NCI-H1092 (cell line): ENCODE measurements around the gene FGF14.
"Not testable (repeated sequence)": the region's sequence is repeated elsewhere in the genome, so short reads cannot be mapped to it uniquely, and the experiment has no call there.

Experiments
- DNase-seq: peaks from one replicate; lab custom pipeline; 2025; lab: John Stamatoyannopoulos, UW

The FGF14 gene

DNA sequence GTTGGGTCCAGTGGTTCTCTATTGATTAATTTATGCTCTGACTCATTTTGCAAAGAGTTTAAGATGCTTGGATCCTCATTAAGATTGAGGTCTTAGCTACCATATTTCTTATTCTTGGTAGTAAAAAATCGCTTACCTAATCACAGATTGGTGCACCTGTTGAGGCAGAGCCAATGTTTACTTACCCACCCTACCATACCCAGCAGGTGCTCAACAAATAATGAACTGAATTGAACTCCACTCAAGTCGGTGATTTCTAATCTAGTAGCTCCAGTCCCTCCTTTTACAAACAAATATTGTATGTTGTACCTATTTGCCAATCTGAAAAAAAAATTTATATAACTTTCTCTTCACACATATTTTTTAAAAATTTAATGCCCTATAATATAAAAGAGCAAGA, 361.0 kb downstream of the FGF14 start:
- DNase-seq = peak; percentile 41

- DNase-seq = no peak
Measured at GRCh38 chr13:102039264-102039663, 362.6 kb downstream of the FGF14 start.

- no peak for DNase-seq
Measured at GRCh38 chr13:102038787-102039186, 363.1 kb downstream of the FGF14 start.

DNA sequence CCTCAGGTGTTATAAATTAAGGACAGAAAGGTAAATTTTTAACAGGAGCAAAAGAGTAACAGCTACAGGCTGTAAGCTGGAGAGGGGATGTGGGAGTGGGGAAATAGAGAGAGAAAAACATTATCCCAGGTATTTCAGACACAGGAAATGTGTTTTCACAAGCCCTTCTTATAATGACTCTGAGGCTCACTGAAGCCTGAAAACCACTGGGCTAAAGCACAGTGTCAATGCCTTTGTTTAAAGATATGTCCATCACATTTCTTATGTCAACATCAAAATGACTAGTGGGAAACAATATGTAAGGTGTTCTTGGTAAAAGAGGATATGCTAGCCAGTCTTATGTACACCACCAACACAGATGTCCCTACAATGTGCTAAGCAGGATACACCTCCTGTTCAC, 365.9 kb downstream of the FGF14 start:
- DNase-seq = peak; percentile 22

GRCh38 chr13:102033857-102034331, 368.0 kb downstream of the FGF14 start:
- peak; percentile 58 for DNase-seq

DNA sequence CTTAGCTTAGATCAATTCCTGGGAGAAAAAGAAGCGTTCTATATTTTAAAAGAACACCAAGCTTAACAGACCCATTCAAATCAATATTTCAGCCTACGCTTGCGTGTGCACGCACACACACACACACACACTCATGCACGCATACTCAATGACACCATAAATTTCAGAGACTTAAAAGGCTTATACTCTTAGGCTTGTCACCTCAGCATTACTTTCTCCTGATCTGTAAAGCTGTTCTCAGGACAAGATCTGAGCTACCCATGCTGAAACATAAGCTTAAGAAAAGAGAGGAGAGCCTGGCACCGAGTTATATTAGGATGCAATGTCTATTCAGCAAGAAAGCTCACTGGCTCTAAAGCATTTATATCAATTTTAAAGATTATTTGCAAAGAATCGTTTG, 368.5 kb downstream of the FGF14 start:
- no peak for DNase-seq

GRCh38 chr13:102028868-102029267, 373.0 kb downstream of the FGF14 start:
- peak; percentile 44 for DNase-seq

DNA sequence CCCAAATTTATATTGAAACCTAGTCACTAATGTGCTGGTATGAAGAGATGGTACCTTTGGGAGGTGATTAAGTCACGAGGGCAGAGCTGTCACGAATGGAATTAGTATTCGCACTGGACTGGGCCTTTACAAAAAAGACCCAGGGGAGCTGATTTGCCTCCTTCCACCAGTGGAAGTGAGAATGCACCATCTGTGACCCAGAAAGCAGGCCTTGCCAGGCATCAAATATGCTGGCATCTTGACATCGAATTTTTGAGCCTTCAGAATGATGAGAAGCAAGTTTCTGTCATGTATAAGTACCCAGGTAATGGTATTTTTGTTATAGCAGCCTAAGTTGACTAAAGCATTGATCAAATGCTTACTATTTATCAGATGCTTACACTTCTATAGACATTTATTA, 373.6 kb downstream of the FGF14 start:
- DNase-seq = no peak

DNA sequence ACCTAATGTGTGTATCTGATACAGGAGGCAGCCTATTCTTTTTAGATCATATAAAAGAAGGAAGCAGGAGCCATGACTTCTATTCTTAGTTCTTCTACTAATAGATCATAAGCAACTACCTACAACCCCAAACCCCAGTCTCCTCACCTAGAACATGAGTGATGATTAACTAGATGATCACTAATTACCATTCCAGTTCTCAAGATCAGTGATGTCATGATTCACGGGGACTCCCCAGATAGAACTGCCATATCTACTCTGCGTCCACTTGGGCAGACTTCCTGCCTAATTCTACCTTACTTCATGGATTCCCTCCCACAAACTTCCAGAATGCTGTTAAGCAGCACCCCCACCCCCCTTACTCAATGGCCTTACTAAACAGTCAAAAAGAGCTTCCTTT, 380.1 kb downstream of the FGF14 start:
- no peak for DNase-seq

- DNase-seq = no peak
Measured at GRCh38 chr13:102020611-102021216, 381.1 kb downstream of the FGF14 start.

DNA sequence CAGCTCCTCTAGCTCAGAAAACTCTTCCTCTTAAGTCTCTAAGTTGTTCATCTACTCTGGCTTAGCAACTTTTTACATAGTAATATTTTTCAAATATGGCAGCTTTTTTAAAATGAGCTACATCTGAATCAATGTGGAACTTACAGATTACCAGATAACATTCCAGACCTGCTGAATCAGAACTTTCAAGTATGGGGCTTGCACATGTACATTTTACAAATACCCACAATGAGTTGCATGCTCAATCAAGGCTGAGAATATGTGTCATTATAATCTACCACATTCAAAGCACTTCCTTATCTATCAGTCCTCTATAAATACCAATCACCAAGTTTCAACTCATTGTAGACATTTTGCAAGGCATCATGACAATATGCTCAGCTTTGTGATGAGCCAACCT, 383.1 kb downstream of the FGF14 start:
- DNase-seq = no peak

DNA sequence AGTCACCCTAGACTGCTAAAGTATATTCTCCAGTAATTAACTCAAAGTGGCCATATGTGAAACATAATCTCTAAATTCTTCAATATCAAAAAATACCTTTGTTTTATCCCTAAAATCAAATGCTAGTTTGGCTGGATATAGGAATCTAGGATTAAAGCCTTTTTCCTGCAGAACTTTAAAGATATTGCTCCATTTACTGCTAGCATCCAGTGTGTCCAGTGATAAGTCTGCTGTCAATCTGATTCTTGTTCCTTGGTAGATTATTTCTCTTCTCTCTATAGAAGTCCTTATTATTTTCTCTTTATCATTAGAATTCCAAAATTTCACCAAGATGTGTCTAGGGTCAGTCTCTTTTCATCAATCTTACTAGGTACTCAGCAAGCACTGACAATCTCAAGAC, 384.6 kb downstream of the FGF14 start:
- no peak for DNase-seq

GRCh38 chr13:102012299-102013293, 389.3 kb downstream of the FGF14 start:
- peak; percentile 43 for DNase-seq

DNA sequence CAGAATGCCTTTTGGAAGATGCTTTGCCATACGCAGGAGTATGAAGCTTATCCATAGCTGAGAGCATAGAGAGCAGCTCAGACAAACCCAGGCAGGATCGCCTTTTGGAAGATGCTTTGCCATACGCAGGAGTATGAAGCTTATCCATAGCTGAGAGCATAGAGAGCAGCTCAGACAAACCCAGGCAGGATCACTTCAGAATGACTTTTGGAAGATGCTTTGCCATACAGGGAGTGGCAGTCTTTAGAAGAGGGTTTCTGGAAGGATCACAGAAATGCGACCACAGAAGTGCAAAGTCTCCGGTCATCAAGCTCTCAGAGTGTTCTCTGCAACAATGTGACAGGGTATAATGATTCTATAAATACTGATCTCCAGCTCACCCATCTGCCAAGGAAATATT, 390.4 kb downstream of the FGF14 start:
- DNase-seq = not testable (repeated sequence)

GRCh38 chr13:102003848-102004570, 397.8 kb downstream of the FGF14 start:
- no peak for DNase-seq

GRCh38 chr13:102002287-102002686, 399.6 kb downstream of the FGF14 start:
- DNase-seq = no peak

- DNase-seq = no peak
Measured at GRCh38 chr13:102000764-102001163, 401.1 kb downstream of the FGF14 start.

DNA sequence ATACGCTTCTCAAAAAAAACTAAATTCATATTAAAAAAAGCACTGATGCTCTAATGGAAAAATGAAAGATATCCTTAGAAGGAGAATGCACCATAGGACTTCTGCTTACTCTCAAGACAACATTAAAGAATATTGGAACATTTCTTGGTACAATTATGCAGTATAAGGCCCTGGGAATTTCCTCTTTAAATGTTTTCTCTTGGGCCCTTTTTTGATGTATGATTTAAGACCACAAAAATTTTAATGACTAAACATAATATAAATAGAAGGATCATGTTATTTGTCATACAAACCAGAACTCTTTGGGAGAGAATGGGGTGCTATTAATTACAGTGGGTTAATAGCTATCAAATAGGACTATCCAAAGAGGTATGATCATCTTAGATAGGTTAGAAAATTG, 403.7 kb downstream of the FGF14 start:
- no peak for DNase-seq

GRCh38 chr13:101996954-101997353, 404.9 kb downstream of the FGF14 start:
- DNase-seq = no peak

DNA sequence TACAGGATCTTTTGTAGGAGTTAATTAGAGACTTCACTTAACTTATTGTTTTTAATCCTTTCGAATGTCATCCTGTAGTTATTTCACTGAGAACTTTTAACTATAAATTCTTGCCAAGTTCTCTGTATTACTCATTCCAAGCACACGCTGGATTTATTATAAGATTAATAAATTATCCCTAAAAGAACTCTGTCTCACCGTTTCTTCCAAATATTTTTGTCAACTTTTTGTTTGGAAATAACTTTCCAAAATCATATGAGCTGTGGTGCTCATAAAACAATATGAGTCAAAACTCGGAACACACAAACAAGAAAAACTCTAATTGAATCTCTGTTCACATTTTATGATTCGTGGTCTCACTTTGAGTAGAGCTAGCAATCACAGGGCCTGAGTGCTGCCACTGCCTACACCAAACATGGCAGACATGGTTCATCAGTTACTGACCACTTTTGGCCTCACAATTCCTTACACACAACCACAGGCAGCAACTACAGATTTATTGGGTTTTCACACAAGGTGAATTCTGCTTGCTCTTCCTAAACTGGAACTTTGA, 412.0 kb downstream of the FGF14 start:
- DNase-seq = no peak

GRCh38 chr13:101988140-101988539, 413.7 kb downstream of the FGF14 start:
- DNase-seq = no peak

GRCh38 chr13:101986316-101986715, 415.5 kb downstream of the FGF14 start:
- DNase-seq = no peak
